ENCODE results near the gene KDR.
A peak's percentile ranks its signal among the peaks of the same experiment; 100 is the strongest.

KDR gene

DNA sequence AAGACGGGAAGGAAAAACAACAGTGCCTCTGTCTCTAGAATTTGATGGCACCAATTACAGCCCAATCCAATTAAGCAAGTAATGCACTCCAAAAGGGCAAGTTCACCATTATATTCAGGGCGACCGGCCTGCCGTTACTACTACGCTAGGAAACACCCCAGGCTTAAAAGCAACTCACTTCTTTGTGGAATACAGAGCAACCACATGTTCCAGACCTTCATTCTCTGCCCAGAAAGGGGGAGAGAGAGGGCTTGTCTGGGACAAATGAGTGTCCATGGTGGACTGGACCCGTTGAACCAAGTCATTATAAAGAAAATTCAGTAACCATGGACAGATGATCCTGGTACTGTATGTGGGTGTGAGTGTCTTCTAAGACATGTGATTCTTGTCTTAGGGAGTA, 1.6 kb downstream of the KDR start:
- DNase-seq (ENCODE audit: low spot score): no peak

DNA sequence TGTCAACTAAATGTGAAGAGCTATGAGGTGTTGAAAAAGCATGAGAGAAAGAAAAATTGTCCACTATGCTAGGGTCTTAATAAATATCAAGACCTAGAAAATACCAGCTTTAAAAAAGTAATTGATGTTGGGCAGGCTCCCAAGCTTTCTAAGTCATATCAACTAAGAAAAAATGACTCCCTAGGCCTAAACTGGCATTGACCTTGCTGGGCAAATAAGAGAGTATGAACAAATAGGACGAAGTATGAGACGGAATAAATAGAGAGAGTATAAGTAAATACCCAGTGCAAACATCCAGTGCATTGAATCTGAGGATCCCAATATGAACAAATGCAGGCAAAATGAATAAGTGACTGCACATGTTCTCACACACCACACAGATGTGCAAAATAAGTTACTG, 3.2 kb downstream of the KDR start:
- DNase-seq (ENCODE audit: low spot score): no peak

DNA sequence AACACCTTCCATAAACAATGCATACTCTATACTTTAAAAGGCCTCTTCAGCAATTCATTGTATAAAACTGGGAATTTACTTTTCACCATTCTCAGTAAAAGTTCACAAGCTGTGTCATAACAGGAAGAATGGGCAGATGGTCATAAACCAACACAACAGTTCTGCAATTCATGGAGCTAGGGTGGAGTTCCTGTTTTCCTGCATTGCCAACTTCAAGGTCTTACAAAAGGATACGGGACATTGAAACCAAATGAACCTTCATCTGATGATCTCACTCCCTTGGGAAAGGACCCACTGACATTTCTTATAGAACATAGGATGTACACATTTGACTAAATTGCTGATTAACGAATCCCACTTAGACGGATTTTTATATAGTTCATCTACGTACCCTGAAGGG, 4.1 kb downstream of the KDR start:
- DNase-seq (ENCODE audit: low spot score): no peak

DNA sequence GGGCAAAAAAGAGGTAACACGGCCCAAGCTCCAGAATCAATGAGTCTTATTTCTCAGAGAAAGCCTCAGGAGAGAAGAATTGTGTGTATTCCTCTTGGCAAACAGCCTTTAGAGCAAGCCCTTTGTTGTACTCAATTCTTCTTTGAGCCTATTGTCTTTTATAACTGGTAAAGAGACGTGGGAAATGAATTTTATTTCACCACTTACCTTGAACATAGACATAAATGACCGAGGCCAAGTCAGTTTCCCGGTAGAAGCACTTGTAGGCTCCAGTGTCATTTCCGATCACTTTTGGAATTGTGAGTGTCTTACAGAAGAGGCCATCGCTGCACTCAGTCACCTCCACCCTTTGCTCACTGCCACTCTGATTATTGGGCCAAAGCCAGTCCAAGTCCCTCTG, 7.0 kb downstream of the KDR start:
- no peak for DNase-seq (ENCODE audit: low spot score)

DNA sequence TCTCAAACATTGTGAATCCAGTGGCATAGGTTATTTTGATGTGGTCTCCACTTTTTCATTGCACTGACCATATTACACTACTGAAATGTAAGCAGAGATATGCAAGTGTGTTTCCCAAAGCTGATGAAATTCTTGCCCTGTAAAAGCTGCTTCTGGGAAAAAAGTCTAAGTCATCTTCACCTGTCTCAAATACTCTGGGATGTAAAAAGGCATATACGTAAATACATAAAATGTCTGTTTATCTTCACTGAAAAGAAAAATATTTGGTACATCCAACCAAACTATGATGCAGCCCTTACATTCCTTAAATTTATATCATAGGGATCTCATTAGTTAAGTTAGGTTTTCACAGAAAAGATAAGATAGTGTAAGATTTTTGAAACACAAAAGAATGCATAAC, 7.9 kb downstream of the KDR start:
- no peak for DNase-seq (ENCODE audit: low spot score)

DNA sequence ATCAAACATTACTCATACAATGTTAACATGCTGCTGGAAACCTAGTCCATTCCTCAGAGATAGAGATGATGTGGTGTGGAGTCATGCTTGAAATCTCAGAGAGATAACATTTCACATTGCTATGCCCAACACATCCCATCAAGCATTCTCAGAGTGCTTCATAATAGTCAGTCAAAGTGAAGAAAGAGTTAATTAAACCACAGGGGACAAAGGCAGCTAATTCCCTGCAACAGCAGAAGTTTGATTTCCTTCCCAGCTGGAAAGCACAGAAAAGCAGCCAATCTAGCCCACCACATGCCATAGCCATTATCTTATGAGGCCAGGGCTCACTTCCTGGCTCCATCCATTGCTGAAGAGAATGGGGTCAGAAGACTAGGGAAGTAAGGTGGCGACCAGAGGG, 8.9 kb downstream of the KDR start:
- DNase-seq (ENCODE audit: low spot score): peak; percentile 10

DNA sequence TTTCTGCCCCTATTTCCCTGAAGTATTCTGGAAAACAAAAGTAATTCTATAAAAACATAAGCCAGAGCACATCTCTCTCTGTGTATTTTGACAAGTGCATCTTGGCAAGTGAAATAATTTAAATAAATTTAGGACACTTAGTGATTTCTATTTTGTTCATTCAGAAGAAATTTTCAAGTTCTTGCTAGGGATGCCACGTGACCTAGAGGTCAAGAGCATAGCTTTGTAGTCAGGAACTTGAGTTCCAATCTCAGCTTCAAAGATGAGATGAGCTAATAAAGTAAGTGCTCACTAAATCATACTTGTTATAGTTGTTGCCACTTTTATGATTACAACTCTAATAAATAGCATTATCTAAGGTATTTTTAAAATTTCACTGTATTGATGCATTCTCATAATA, 13.8 kb downstream of the KDR start:
- no peak for DNase-seq (ENCODE audit: low spot score)

DNA sequence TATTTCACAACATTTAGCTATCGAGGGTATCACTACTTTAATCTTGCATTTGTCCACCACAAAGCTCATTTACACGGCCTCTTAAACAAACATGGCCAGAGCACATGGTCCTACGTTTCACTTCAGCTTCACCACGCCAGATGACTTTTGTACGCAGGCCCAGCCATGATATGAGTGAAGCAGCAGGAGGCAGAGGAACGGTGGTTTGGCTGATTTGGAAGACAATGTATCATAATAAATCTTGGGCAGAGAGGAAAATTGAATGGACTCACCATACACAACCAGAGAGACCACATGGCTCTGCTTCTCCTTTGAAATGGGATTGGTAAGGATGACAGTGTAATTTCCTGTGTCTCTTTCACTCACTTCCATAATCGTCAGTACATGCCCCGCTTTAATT, 15.3 kb downstream of the KDR start:
- DNase-seq (ENCODE audit: low spot score): no peak

DNA sequence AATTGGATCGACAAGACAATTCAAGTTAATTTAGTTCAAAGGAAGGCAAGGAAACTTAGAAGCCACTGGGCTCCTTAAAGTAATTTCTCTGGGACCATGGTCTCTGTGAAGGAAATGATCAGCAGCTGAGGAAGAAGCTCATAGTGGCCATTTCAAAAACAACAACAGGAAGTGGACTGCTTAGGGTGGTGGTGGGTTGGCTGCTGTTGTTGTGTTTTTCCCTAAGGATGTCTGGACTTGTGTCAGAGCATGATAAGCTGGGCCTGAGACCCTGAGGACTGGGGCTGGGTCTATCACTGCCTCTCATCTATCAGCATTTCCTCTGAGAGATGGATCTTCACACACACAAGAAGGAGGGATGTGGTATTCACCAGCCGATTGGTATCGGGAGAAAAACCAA, 18.3 kb downstream of the KDR start:
- no peak for DNase-seq (ENCODE audit: low spot score)

DNA sequence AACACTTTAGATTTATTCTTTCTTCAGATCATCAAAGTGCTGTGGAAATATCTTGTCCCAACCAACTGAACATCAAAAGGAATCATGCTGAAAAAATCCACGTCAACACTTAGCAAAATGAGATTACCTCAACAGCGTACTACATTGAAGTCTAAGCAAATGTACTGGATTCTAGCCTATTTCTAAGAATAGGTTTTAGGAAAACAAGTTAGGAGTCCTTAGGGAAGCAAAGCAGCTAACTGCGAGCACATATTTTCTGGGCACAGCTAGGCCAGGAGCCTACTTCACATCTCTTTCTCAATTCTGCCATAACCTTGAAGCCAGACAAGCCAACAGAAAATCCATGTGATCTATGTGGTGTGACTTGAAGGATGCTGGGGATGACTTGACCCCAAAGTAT, 22.2 kb downstream of the KDR start:
- DNase-seq (ENCODE audit: low spot score): no peak

DNA sequence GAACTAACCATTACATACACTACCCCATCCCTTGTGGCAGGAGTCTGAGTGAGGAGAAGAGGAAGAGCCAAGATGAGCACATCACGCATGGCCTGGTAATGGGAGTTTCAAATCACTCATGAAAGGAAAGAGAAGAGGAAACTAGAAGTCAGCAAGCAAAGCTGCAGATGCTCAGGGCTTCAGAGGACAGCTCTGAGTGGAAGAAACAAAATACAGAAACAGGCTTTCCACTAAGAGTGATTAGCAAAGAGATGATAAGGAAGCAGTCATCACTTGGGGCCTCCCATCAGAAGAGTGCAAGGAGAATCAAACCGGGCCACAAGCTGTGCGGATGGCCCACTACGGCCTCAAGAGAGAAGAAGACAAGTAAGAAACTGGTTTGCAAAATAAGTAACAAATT, 25.6 kb downstream of the KDR start:
- no peak for DNase-seq (ENCODE audit: low spot score)

DNA sequence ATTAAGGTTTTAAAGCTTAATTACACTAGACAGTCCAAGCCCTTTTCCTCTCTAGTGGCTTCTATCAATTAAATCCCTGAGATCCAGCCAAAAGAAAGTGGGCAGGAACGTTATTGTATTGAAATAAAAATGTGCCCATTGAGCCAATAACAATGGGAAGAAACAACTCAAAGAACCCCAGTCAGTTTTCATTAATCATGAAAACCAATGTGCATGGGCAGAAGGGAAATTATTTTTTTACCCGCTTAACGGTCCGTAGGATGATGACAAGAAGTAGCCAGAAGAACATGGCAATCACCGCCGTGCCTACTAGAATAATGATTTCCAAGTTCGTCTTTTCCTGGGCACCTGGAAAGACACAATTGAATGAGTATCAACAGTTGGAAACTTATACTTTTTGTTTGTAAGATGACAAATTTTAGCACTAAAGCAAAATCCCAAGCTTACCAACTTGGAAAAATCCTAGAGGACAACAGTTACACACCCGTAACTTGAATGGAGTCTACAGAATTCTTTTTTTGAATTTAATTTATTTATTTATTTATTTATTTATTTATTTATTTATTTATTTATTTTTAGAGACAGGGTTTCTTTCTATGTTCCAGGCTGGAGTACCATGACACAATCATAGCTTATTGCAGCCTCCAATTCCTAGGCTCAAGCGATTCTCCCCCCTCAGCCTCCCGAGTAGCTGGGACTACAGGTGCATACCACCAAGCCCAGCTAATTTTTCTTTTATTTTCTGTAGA, 26.8 kb downstream of the KDR start:
- no peak for DNase-seq (ENCODE audit: low spot score)

DNA sequence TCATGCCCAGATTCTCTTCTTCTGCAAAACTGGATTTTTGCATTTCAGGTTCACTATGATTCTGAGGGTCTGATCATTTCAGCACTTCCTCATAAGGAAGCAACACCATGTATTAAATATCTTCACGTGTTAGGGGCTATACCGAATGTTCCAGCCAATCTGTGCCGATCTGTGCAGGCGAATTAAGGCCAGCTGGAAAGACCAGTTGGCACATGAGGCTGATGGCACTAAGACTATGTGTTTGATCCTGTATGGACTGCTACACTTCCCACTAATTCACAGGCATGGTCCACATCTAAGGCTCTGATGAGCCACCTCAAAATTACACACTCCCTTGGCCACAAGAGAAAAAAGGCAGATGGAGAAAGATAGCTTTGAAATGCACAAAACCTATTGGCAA, 28.8 kb downstream of the KDR start:
- no peak for DNase-seq (ENCODE audit: low spot score)

DNA sequence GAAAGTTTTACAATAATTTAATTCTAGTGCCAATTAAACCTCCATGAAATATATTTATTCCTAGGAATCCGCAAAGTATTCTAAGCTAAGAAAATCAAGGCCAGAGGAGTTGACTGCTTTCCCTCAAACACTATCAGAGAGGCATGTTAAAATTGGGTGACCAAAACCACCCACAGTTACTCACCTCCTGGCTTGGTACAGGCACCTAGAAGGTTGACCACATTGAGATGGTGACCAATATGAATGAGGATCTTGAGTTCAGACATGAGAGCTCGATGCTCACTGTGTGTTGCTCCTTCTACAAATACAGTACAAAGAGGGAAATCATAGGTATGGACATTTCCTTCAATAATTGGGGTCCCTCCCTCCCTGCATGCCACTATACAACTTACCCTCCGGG, 29.4 kb downstream of the KDR start:
- no peak for DNase-seq (ENCODE audit: low spot score)

DNA sequence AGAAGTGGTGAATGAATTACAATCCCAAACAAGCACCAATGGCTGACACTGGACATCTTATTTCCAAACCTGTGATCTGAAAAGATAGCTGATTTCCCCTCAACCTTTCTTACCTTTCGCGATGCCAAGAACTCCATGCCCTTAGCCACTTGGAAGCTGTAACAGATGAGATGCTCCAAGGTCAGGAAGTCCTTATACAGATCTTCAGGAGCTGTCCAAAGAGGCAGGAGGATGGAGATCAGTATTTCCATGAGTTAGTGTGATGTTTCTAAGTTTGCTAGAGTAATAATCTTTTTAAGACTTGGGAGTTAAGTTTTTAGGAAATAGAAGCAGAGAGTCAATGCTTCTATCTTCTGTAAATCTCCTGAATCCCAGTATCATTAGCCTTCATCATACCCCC, 32.9 kb downstream of the KDR start:
- no peak for DNase-seq (ENCODE audit: low spot score)

DNA sequence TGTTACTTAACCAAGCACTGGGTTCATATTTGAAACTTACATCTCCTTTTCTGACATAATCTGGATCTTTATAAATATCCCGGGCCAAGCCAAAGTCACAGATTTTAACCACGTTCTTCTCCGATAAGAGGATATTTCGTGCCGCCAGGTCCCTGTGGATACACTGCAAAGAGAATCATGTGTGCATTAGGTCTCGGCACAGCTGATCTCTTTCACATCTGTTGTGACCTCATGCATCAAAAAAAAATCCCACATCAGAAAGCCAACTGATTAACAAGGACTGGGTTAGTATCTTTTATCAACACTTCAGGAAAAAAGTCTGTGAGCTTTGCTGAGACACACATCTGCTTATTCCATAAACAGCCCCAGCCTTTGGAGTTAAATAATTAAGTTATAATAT, 35.5 kb downstream of the KDR start:
- DNase-seq (ENCODE audit: low spot score): no peak

DNA sequence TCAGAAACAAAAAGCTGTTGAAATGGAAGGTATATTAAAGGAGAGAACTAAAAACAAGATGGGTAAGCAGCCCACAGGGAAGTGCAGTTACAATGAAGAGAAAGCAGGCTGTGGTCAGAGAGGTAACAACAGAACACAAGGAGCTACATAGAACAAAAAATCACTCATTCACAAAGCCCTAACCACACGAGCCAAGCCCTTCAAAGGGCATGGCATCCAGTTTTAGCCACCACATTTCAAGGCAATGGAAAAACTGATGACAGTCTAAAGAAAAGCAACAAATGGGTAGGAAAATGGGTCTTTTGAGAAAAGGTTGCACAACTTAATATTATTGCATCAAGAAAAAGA, 37.5 kb downstream of the KDR start:
- no peak for DNase-seq (ENCODE audit: low spot score)

DNA sequence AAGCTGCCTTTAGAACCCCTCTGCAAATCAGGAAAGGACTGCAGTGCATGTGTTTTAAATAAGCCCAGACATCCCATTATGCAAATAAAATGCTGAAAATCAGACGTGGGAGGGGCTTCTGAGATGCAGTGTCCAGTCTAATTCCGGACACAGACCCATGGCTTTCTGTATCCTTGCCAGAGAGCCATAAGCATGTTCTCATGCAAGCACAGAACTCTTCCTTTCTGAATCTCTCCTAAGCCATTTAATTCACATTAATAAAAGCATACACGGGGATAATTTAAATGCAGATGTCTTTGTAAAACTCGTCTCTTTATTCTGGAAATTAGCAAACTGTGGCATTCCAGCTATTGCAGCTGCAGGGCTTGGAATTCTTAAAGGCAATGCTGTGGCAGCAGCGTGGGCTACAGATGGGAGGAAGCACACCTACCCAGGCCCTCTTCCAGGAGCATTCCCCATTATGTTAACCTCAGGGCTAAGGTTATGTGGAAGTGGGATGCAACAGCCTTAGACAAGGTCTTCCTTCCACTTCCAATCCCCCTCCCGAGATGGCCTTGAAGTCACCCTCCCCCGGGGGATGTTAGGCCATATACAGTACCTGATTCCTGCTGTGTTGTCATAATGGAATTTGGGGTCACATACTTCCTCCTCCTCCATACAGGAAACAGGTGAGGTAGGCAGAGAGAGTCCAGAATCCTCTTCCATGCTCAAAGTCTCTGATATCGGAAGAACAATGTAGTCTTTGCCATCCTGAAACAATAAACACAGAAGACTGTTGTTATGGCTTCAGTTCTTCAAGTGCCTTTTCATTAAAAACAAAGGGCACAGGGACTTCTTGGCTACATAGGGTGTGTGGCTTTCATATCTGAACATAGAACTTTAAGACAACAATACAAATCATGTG, 38.1 kb downstream of the KDR start:
- DNase-seq (ENCODE audit: low spot score): no peak

DNA sequence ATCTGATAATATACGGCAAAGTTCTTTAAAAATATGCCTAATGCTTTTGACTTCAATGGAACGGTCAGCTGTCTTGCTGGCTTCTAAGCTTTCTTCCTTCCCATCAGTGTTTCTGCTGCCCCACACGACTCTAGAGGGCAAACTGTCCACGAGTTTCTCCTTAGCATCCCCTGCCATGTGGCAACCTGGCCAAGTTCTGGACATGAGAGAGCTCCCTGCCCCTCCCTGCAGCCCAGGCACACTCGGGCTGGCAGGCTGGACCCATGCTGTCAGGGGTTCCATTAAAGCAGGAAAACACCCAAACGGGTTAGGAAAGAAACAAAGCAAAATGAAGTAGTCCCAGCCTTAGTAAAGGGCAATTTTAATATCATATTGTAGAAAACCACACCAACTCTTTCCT, 38.8 kb downstream of the KDR start:
- DNase-seq (ENCODE audit: low spot score): no peak

DNA sequence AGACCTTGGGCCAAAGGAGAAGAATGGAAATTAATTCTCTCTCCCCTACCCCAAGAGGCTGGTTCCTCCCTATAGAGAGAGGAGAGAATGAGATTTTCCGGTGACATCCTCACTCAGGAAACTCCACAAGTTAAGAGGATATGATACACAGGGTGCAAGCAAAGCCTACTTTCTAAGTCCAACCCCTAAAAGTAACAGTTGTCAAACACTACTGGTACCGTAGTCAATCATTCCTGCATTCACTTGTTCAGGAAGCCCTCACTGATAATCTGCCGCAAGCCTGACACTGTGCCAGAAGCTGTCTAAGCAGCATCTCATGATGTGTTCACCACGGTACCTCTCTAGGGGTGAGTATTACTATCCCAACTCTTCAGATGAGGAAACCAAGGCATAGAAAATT, 41.7 kb downstream of the KDR start:
- DNase-seq (ENCODE audit: low spot score): no peak

DNA sequence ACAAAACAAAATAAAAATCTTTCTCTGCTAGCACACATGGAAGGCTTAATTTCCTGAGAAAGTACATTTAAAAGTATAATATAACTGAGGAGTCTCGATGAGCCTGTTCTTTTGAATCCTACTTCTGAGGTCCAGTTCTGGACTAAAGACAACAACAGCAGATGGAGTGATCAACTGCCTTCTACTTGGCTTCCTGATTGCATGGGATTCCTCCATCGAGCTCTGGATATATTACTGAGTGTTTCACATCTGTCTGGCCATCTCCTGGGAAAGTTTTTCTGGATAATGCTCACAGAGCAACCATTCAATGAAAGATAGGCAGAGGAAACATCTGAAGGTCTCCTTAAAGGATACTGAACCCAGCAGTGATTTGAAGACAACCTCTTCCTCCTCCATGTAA, 42.6 kb downstream of the KDR start:
- DNase-seq (ENCODE audit: low spot score): no peak

DNA sequence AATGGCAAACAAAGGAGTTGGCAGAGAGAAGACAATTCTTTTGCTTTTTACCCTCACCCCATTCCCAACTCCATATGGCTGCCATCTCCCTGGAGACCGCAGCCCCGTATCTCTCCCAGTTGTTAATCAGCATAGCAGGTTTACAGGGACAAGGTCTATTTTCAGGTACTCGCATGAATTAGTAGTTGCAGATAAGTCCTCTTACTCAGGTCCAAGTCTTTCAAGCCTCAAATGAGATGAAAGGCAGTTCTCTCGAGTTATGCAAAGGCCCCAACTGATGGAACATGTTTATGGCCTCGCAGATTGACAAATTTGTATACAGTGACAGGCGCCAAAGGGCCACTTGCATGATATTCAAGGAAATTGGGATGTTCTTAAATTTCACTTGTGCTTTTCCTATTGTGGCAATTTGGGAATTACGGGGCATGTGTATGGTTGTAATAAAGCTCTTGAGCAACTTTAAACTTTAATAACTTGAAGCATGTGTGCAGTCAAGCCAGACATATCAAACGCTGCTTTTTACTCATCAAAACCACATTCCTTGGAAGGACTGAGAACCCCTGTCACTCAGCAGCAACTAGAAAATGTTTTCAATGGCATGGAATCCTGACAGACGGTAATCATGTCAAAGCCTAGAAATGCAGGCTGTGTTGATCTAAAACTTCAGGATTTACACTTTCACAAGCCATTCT, 45.1 kb downstream of the KDR start:
- DNase-seq (ENCODE audit: low spot score): peak; percentile 47
